Effector CD4-positive, alpha-beta T cell (primary cell): ENCODE measurements around the gene SAGE1. TPM values are rescaled to one million over a fixed set of nuclear protein-coding genes. Genes with fewer than 3 reads are reported as not detected.
"Not testable (repeated sequence)": the region's sequence is repeated elsewhere in the genome, so short reads cannot be mapped to it uniquely, and the experiment has no call there.

ENCODE experiments used
- DNase-seq: peaks from one replicate; pipeline ENCODE4 v3.0.0-alpha.2; 2020
- total RNA-seq: gene quantifications from one replicate; lab custom pipeline; 2026; lab: John Stamatoyannopoulos, UW

The SAGE1 gene
- total RNA-seq: not detected

- no peak for DNase-seq
These were observed at the start of gene SAGE1, which contains the start of gene CT45A10 for GRCh38 chrX:135893294-135893817. SAGE1 (plus strand) TSS chrX:135893716; CDS start chrX:135896243, 2,527 bp downstream. CT45A10 (minus strand) TSS chrX:135893444; CDS start chrX:135885344, 8,100 bp downstream.

- not testable (repeated sequence) for DNase-seq
These were observed 39.1 kb upstream of the SAGE1 start, which contains the start of gene CT45A8 for GRCh38 chrX:135854438-135854837. CT45A8 (minus strand) TSS chrX:135854538; CDS start chrX:135850783, 3,755 bp downstream.

- DNase-seq: not testable (repeated sequence)
These were observed 21.8 kb upstream of the SAGE1 start, which contains the start of gene CT45A9 for GRCh38 chrX:135871712-135872111. CT45A9 (minus strand) TSS chrX:135871812; CDS start chrX:135868061, 3,751 bp downstream.

GRCh38 chrX:135882741-135883140 is 10.8 kb upstream of the SAGE1 start:
- DNase-seq: not testable (repeated sequence)

GRCh38 chrX:135888230-135888629 is 5.3 kb upstream of the SAGE1 start:
- DNase-seq: not testable (repeated sequence)

- DNase-seq: not testable (repeated sequence)
These were observed 4.5 kb upstream of the SAGE1 start for GRCh38 chrX:135888976-135889375.

- no peak for DNase-seq
These were observed 3.4 kb upstream of the SAGE1 start for GRCh38 chrX:135890087-135890585.

- DNase-seq: no peak
These were observed 735 bp upstream of the SAGE1 start for GRCh38 chrX:135892781-135893180.

GRCh38 chrX:135910251-135910650 is 16.7 kb downstream of the SAGE1 start:
- no peak for DNase-seq

- DNase-seq: no peak
These were observed 20.9 kb downstream of the SAGE1 start for GRCh38 chrX:135914404-135914803.

GRCh38 chrX:135920516-135920915 is 27.0 kb downstream of the SAGE1 start:
- not testable (repeated sequence) for DNase-seq

GRCh38 chrX:135923353-135923752 is 29.8 kb downstream of the SAGE1 start:
- DNase-seq: no peak

- DNase-seq: no peak
These were observed 34.4 kb downstream of the SAGE1 start for GRCh38 chrX:135927897-135928296.

GRCh38 chrX:135931644-135932487 is 38.4 kb downstream of the SAGE1 start:
- DNase-seq: peak; percentile 18

GRCh38 chrX:135944486-135944885 is 51.0 kb downstream of the SAGE1 start:
- no peak for DNase-seq

- no peak for DNase-seq
These were observed 57.8 kb downstream of the SAGE1 start for GRCh38 chrX:135951291-135951690.
